Measurements from ENCODE around the gene PATJ. TPM values are rescaled to one million over a fixed set of nuclear protein-coding genes. Genes with fewer than 3 reads are reported as not detected.

Gene PATJ
- total RNA-seq, 4 donors from 2014 or later: 47.6 to 105 (median 70.8) TPM

DNA sequence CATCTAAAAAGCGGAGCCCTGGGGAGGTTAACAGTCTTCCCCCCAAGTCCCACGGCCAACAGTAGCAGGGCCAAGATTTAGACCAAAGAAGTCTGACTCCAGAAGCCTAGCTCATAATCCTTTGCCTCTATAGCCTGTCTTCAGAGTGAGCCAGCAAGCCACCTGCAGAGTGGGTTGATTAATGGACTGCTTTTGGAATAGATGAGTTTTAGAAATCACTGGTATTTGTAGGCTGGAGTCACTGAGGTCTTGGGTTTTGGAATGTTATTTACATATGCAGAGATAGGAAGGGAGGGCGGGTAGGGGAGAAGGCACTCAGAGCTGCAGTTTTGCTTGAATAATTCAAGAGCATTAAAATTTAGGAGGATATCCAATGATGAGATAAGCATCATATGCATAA is 361.6 kb downstream of the PATJ start:
- H3K4me1 ChIP-seq: no peaks in the 10 kb centered on the region
- no peaks in the 10 kb centered on the region for H3K27me3 ChIP-seq
- H3K36me3 ChIP-seq: peaks cover 0 to 15% (median 0%) of the 10 kb centered on the region in 3 donors
- intact Hi-C loops (cut with DNase I): no loop called here
- H3K9me3 ChIP-seq: no peaks in the 10 kb centered on the region
- WGBS, 2 donors: 96 to 98% methylated on average over 2 to 3 of the region's 3 CpGs
- no peak overlapping the region for H3K4me3 ChIP-seq
- no peak for TF ChIP-seq POLR2A (IDR thresholded peaks at IDR 0.05)
- TF ChIP-seq, protein P1, sequence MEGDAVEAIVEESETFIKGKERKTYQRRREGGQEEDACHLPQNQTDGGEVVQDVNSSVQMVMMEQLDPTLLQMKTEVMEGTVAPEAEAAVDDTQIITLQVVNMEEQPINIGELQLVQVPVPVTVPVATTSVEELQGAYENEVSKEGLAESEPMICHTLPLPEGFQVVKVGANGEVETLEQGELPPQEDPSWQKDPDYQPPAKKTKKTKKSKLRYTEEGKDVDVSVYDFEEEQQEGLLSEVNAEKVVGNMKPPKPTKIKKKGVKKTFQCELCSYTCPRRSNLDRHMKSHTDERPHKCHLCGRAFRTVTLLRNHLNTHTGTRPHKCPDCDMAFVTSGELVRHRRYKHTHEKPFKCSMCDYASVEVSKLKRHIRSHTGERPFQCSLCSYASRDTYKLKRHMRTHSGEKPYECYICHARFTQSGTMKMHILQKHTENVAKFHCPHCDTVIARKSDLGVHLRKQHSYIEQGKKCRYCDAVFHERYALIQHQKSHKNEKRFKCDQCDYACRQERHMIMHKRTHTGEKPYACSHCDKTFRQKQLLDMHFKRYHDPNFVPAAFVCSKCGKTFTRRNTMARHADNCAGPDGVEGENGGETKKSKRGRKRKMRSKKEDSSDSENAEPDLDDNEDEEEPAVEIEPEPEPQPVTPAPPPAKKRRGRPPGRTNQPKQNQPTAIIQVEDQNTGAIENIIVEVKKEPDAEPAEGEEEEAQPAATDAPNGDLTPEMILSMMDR (IDR thresholded peaks at IDR 0.05): no peak
- DNase-seq: no peak
- H3K27ac ChIP-seq: no peak overlapping the region

DNA sequence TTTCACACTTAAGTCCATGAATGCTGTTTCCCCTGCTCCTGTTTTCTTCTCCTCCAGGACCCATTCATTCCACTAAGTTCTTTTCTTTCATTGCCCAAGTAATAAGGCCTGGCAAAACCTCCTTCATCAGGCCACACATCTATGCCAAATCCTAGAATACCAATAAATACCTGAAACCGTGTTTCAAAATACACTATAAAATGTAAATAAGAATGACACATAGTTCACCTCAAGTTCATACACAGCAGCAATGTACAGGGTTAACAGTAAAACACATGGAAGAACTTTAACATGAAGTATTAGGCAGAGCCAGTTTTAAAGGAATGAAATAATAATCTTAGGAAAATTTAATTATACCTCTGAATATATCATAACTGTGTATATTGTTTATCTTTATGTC is 365.6 kb downstream of the PATJ start:
- intact Hi-C loops (cut with DNase I): no loop called here
- TF ChIP-seq, protein P1 (IDR thresholded peaks at IDR 0.05): no peak
- no peak for TF ChIP-seq POLR2A (IDR thresholded peaks at IDR 0.05)
- Histone ChIP-seq H3K4me1 (no peaks in the 10 kb centered on the region), H3K27ac (no peak overlapping the region), H3K27me3 (no peaks in the 10 kb centered on the region), H3K36me3 (peaks cover 0 to 39% (median 0%) of the 10 kb centered on the region in 3 donors), H3K9me3 (no peaks in the 10 kb centered on the region), H3K4me3 (no peak overlapping the region)
- DNase-seq: no peak
- 42 to 61% methylated on average over 1 of the region's 1 CpG for whole genome bisulfite sequencing, 2 donors

DNA sequence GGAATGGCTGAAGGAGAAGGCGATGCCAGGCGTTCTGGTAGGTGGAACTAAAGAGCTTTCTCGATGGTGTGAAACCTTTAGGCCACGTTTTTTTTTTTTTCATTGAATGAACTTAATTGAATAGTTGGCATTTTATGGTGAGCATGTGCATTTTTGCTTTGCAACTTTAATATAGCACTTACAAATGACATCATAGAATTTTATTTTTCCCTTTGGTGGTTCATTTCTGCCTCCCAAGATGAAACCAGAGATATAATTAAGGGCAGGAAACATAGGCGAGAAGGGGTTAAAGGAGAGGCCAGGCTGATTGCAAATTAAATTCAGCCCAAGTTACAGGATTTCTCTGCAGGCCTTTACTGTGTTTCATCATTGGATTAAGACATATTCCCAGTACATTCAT is 366.8 kb downstream of the PATJ start:
- WGBS, 2 donors: 75 to 84% methylated on average over 5 of the region's 5 CpGs
- TF ChIP-seq POLR2A (IDR thresholded peaks at IDR 0.05): no peak
- TF ChIP-seq, protein P1 (IDR thresholded peaks at IDR 0.05): no peak
- no peaks in the 10 kb centered on the region for H3K4me1 ChIP-seq
- intact Hi-C loops (cut with DNase I): no loop called here
- no peak overlapping the region for H3K4me3 ChIP-seq
- H3K36me3 ChIP-seq: peaks cover 0 to 51% (median 0%) of the 10 kb centered on the region in 3 donors
- DNase-seq: no peak
- no peaks in the 10 kb centered on the region for H3K27me3 ChIP-seq
- H3K27ac ChIP-seq: no peak overlapping the region
- H3K9me3 ChIP-seq: no peaks in the 10 kb centered on the region

DNA sequence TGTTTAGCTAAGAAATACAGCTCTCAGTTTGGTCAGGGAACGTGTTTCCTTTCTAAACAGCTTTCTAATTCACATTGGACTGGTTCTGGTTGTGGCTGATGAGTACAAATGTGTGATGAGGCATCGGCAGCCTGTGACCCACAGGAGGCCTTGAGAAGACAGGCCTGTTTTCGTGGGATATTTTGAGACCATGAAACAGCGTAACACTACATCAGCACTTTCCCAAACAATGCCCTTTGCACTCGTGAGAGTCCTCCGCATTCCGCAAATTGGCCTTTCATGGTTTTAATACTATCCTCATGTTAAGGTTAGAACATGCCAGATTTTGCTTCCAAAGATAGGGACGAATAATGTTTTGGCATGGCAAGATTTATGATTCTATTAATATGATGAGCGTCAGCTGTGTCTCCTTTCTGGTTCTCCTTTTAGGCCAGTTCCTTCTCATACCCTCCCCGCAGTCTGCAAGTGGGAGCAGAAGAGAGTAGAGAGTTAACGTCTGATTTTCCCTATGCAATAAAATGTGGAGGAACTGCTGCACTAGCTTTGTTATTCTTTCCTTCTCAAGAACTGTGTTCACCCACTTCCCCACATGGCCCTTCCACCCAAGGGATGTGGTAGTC is 368.0 kb downstream of the PATJ start:
- Histone ChIP-seq H3K4me1 (no peaks in the 10 kb centered on the region), H3K4me3 (no peak overlapping the region), H3K27me3 (no peaks in the 10 kb centered on the region), H3K36me3 (peaks cover 0 to 60% (median 0%) of the 10 kb centered on the region in 3 donors), H3K9me3 (no peaks in the 10 kb centered on the region), H3K27ac (no peak overlapping the region)
- intact Hi-C loops (cut with DNase I): no loop called here
- 67 to 77% methylated on average over 10 to 11 of the region's 11 CpGs for WGBS, 2 donors
- no peak for TF ChIP-seq POLR2A (IDR thresholded peaks at IDR 0.05)
- TF ChIP-seq, protein P1 (IDR thresholded peaks at IDR 0.05): no peak
- DNase-seq: no peak

DNA sequence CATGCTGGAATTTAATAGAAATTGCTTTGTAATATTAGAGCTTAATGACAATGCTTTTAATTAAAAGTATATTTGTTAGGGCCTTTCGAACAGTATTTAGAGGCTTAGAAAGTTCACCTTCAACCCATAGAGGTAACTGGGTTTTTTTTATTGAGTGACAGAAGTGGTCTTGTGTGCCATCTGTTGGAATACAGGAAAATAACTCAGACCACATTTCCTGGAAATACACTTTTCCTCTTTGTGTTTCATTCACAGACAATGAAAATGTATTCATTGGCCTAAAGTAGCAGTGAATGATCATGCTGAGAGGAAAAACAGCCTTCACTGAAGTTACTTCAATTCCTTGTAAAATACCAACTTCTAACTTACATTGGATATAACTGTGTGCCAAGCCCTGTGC is 368.8 kb downstream of the PATJ start:
- intact Hi-C loops (cut with DNase I): no loop called here
- no peaks in the 10 kb centered on the region for H3K9me3 ChIP-seq
- no peak overlapping the region for H3K4me3 ChIP-seq
- no peaks in the 10 kb centered on the region for H3K4me1 ChIP-seq
- H3K27ac ChIP-seq: no peak overlapping the region
- no peaks in the 10 kb centered on the region for H3K27me3 ChIP-seq
- peaks cover 0 to 68% (median 0%) of the 10 kb centered on the region in 3 donors for H3K36me3 ChIP-seq
- no peak for DNase-seq
- TF ChIP-seq, protein P1 (IDR thresholded peaks at IDR 0.05): no peak
- TF ChIP-seq POLR2A (IDR thresholded peaks at IDR 0.05): no peak
- WGBS, 2 donors: 100% methylated on average over 1 of the region's 1 CpG

All from esophagus squamous epithelium (tissue), 5 donors.